Uterus (tissue), 4 donors: ENCODE results near the gene GASK1A. TPM values are rescaled to one million over a fixed set of nuclear protein-coding genes. Genes with fewer than 3 reads are reported as not detected.

ENCODE experiments used
- DNase-seq, 2 donors: peaks; one replicate each; pipeline ENCODE4 v3.0.0-alpha.2; 2019 to 2020
- H3K27ac ChIP-seq, 2 donors: fragments of 200-600 bp; sonication (generic); 1 replicate in 1 of 2; 2 replicates in 1 of 2; pipeline ENCODE4 v1.5.1; 2016 to 2018
- H3K27me3 ChIP-seq, 2 donors: fragments of 200-600 bp; sonication (generic); one replicate each; pipeline ENCODE4 v1.5.1; 2018 to 2019; ENCODE audit warnings: control low read depth in 1 of 2
- H3K36me3 ChIP-seq, 2 donors: fragments of 200-600 bp; sonication (generic); one replicate each; pipeline ENCODE4 v1.5.1; 2019; ENCODE audit warnings: control low read depth in 1 of 2
- H3K4me1 ChIP-seq, 2 donors: fragments of 200-600 bp; sonication (generic); one replicate each; pipeline ENCODE4 v1.5.1; 2018 to 2019; ENCODE audit warnings: control low read depth in 1 of 2
- H3K4me3 ChIP-seq, 2 donors: fragments of 200-600 bp; sonication (generic); 1 replicate in 1 of 2; 2 replicates in 1 of 2; pipeline ENCODE4 v1.5.1; 2018 to 2019; ENCODE audit warnings: mild to moderate bottlenecking in 1 of 2
- H3K9me3 ChIP-seq, 2 donors: fragments of 200-600 bp; sonication (generic); one replicate each; pipeline ENCODE4 v1.5.1; 2019; ENCODE audit warnings: control low read depth in 1 of 2
- POLR2A ChIP-seq, 2 donors: fragments of 450-650 bp; IDR thresholded peaks; one replicate each; pipeline ENCODE4 v1.6.1; 2016; ENCODE audit warnings: antibody characterized with exemption in 2 of 2, mild to moderate bottlenecking in 1 of 2, moderate library complexity in 1 of 2
- intact Hi-C: fragments of 100-400 bp; cut with DNase I; formaldehyde crosslinking; loops from one replicate; pipeline ENCODE4 v1.15.1; 2023; ENCODE audit warnings: low total_unique reads
- total RNA-seq, 4 donors: library from RNA; depleted of rRNA in 3 of 4; stranded (reverse); fragments of >200 nt in 3 of 4; gene quantifications; one replicate each; pipeline versions ENCODE4 v1.1.0 to v1.2.4, GENCODE V29; 2014 to 2023
- TF ChIP-seq, protein P1 (sequence below), 4 experiments: fragments of 200-600 bp in 2 of 4; fragments of 450-650 bp in 2 of 4; sonication (generic) in 2 of 4; IDR thresholded peaks; one replicate each; pipeline ENCODE4 v1.5.1; 2016 to 2019; ENCODE audit warnings: antibody characterized with exemption in 4 of 4, mild to moderate bottlenecking in 2 of 4, moderate library complexity in 1 of 4
- donor health status: DM: yes; HTN: yes; CAD: no.

Gene GASK1A
- total RNA-seq, 4 donors from 2014 or later, result 26.3 to 65.8 (median 48.0) TPM

DNA sequence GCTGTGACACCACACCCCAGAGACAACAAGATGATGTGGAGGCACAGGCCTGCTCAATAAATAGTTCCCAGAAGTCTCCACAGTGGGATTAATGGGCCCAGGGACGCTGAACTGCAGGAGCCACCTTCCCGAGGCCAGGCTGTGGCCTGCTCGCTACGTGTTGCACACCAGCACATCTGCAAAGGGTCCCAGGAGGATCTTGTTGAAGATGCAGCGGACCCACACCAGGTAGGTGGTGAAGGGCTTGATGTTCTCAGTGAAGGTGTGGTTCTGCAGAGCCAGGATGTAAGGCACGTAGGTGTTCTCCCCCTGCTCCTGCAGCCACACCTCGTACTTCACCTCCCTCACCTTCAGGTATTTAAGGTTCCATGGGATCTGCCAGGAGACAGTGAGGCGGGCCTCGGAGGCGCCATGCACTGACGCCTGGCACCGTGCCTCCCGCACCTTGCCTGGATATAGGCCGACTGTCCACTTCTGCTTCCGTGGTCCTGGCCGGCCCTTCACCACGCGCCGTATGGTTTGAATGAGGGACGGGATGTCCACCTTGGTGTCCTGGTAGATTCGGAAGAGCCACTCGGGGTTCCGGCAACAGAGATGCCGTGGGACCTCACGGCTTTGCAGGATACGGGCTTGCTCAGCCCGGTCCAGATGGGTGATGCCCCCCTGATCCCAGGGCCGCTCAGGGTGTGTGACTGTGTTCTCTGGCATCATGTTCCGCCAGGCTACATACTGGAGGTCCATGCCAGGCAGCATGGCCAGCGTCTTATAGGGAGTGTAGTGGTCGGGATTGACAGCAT, 100.6 kb downstream of the GASK1A start:
- no peak overlapping the region for H3K4me3 ChIP-seq
- H3K27me3 ChIP-seq, result no peaks in the 10 kb centered on the region
- H3K27ac ChIP-seq, result no peak overlapping the region
- intact Hi-C loops, result no loop called here
- no peaks in the 10 kb centered on the region for H3K4me1 ChIP-seq
- no peaks in the 10 kb centered on the region for H3K9me3 ChIP-seq
- no peak for DNase-seq
- TF ChIP-seq POLR2A (IDR thresholded peaks at IDR 0.05), result no peak
- TF ChIP-seq, protein P1, sequence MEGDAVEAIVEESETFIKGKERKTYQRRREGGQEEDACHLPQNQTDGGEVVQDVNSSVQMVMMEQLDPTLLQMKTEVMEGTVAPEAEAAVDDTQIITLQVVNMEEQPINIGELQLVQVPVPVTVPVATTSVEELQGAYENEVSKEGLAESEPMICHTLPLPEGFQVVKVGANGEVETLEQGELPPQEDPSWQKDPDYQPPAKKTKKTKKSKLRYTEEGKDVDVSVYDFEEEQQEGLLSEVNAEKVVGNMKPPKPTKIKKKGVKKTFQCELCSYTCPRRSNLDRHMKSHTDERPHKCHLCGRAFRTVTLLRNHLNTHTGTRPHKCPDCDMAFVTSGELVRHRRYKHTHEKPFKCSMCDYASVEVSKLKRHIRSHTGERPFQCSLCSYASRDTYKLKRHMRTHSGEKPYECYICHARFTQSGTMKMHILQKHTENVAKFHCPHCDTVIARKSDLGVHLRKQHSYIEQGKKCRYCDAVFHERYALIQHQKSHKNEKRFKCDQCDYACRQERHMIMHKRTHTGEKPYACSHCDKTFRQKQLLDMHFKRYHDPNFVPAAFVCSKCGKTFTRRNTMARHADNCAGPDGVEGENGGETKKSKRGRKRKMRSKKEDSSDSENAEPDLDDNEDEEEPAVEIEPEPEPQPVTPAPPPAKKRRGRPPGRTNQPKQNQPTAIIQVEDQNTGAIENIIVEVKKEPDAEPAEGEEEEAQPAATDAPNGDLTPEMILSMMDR (IDR thresholded peaks at IDR 0.05), result no peak
- no peaks in the 10 kb centered on the region for H3K36me3 ChIP-seq

DNA sequence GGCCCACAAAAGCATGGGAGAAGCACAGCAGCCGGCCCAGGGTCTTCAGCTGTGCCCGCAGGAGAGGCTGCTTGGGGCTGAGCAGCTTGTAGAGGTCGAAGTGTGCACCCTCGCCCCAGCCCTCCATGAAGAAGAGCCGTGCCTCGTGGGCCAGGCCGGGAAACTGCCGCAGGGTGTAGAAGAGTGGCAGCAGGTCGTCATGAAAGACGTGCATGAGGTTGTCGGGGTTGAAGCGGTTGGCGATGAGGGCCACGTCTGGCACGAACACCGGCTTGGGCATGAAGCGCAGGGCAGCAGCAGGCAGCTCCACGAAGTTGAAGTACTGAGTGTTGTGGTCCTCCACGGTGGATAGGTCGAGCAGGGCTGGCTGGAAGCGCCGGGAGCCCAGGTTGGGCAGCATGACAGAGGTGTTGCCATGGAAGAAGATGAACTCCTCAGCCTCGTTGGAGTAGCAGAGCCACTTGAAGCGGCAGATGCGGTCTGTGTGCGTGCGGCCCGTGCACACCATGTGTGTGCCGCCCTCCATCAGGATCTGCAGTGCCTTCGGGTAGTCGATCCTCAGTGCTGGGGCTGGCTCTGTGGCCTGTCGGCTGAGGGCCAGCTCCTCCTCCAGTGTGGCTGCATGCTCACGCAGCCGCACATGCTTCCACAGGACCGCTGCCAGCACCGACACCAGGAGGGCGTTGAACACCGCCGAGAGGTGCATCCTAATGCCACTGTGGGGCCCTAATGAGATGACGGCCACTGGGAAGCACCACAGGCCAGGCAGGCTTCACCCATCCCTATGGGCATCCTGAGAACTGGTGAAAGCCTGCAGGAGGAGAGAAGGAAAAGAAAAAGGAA, 101.8 kb downstream of the GASK1A start:
- H3K9me3 ChIP-seq, result no peaks in the 10 kb centered on the region
- H3K4me1 ChIP-seq, result no peaks in the 10 kb centered on the region
- H3K27ac ChIP-seq, result no peak overlapping the region
- TF ChIP-seq POLR2A (IDR thresholded peaks at IDR 0.05), result no peak
- TF ChIP-seq, protein P1 (IDR thresholded peaks at IDR 0.05), result no peak
- H3K4me3 ChIP-seq, result no peak overlapping the region
- no peak for DNase-seq
- no peaks in the 10 kb centered on the region for H3K27me3 ChIP-seq
- no peaks in the 10 kb centered on the region for H3K36me3 ChIP-seq
- intact Hi-C loops, result no loop called here

DNA sequence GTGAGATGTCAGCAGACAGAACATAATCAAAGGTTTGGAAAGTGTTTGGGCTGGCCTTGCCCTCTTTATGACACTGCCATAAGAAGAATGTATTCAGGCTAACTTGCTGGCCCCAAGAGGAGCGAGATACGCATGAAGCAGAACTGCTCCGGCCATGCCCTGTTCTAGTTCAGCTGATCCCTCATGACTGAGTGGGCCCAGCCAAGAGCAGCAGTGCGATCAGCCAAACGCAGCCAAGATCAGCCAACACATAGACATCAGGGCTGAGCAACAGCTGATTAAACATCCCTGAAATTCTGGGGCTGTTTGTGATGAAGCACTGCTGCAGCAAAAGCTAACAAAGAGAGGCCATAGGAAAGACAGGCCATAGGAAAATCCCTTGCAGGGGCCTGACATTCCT, 102.7 kb downstream of the GASK1A start:
- DNase-seq, result no peak
- no peaks in the 10 kb centered on the region for H3K36me3 ChIP-seq
- intact Hi-C loops, result no loop called here
- no peak overlapping the region for H3K27ac ChIP-seq
- no peaks in the 10 kb centered on the region for H3K4me1 ChIP-seq
- TF ChIP-seq, protein P1 (IDR thresholded peaks at IDR 0.05), result no peak
- TF ChIP-seq POLR2A (IDR thresholded peaks at IDR 0.05), result no peak
- H3K4me3 ChIP-seq, result no peak overlapping the region
- no peaks in the 10 kb centered on the region for H3K27me3 ChIP-seq
- no peaks in the 10 kb centered on the region for H3K9me3 ChIP-seq

DNA sequence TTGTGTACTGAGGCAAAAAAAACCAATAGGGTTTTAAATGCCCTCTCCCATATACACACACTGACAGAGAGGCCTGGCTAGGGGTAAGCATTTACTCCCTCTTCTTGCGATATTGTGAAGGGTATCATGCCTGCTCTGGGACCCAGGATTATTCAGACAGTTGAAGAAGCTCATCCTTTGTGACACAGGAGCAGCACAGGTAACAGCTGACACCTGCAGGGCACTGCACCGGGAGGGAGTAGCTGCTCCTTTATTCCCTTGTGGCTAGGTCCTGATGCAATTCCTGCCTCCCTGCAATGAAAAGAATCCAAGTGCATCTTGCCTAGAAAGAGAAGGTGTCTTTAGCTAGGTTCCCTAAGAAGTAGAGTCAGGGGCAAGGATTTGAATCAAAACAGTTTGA, 103.3 kb downstream of the GASK1A start:
- no peak overlapping the region for H3K4me3 ChIP-seq
- H3K36me3 ChIP-seq, result no peaks in the 10 kb centered on the region
- no peaks in the 10 kb centered on the region for H3K27me3 ChIP-seq
- DNase-seq, result no peak
- H3K9me3 ChIP-seq, result no peaks in the 10 kb centered on the region
- no peak overlapping the region for H3K27ac ChIP-seq
- intact Hi-C loops, result no loop called here
- peaks cover 0 to 5% of the 10 kb centered on the region in 2 donors for H3K4me1 ChIP-seq
- TF ChIP-seq, protein P1 (IDR thresholded peaks at IDR 0.05), result no peak
